ENCODE measurements around the gene CFAP410. TPM values are rescaled to one million over a fixed set of nuclear protein-coding genes. Genes with fewer than 3 reads are reported as not detected.

Gene CFAP410
- total RNA-seq, 3 donors from 2014 or later, result 22.0 to 33.0 (median 26.6) TPM

GRCh38 chr21:44337449-44337848, 1.7 kb downstream of the CFAP410 start:
- H3K4me3 ChIP-seq, result no peak overlapping the region
- TF ChIP-seq, protein P1, sequence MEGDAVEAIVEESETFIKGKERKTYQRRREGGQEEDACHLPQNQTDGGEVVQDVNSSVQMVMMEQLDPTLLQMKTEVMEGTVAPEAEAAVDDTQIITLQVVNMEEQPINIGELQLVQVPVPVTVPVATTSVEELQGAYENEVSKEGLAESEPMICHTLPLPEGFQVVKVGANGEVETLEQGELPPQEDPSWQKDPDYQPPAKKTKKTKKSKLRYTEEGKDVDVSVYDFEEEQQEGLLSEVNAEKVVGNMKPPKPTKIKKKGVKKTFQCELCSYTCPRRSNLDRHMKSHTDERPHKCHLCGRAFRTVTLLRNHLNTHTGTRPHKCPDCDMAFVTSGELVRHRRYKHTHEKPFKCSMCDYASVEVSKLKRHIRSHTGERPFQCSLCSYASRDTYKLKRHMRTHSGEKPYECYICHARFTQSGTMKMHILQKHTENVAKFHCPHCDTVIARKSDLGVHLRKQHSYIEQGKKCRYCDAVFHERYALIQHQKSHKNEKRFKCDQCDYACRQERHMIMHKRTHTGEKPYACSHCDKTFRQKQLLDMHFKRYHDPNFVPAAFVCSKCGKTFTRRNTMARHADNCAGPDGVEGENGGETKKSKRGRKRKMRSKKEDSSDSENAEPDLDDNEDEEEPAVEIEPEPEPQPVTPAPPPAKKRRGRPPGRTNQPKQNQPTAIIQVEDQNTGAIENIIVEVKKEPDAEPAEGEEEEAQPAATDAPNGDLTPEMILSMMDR (IDR thresholded peaks at IDR 0.05), result no peak
- no peaks in the 10 kb centered on the region for H3K36me3 ChIP-seq (ENCODE audit: low read depth)
- intact Hi-C loops (cut with DNase I, micrococcal nuclease), result no loop called here
- H3K4me1 ChIP-seq (ENCODE audit: low read depth), result peaks cover 12% of the 10 kb centered on the region
- H3K9me3 ChIP-seq, result no peaks in the 10 kb centered on the region
- ATAC-seq (no peak), DNase-seq (no peak)

DNA sequence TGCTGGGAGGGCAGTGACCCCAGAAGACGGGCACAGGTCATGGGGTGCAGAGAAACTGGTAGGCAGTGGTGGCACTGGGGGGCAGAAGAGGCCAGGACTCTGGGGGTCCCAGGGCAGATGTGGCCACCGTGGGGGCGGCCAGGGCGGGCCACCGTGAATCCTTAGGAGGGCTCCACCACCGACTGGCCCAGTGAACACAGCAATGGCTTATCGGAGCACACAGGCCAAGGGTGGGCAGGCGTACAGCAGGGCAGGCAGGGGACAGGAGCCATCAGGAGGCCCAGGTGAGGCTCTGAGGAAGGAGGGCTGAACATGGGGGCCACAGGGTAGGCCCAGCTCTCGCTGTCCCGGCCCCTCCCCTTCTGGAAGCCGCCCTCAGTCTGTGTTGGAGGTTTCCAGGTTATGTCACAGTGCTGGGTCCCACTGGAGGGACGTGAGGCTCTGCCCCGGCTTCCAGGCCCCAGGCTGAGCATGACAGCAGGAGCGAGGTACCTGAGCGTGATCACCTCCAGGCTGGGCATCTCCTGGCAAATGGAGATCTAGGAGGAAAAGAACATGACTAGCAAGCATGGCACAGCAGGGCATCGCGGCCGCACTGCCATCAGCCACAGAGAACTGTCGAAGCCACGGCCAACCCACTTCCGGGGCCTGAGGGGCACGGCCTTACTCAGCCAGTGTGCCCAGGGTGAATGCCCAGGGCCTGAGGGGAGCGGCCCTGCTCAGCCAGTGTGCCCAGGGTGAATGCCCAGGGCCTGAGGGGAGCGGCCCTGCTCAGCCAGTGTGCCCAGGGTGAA, 3.7 kb downstream of the CFAP410 start:
- no peaks in the 10 kb centered on the region for H3K36me3 ChIP-seq (ENCODE audit: low read depth)
- DNase-seq (no peak), ATAC-seq (no peak)
- no peaks in the 10 kb centered on the region for H3K9me3 ChIP-seq
- no peak overlapping the region for H3K4me3 ChIP-seq
- H3K4me1 ChIP-seq (ENCODE audit: low read depth), result peaks cover 12% of the 10 kb centered on the region
- intact Hi-C loops (cut with DNase I, micrococcal nuclease), result no loop called here
- TF ChIP-seq, protein P1 (IDR thresholded peaks at IDR 0.05), result no peak

DNA sequence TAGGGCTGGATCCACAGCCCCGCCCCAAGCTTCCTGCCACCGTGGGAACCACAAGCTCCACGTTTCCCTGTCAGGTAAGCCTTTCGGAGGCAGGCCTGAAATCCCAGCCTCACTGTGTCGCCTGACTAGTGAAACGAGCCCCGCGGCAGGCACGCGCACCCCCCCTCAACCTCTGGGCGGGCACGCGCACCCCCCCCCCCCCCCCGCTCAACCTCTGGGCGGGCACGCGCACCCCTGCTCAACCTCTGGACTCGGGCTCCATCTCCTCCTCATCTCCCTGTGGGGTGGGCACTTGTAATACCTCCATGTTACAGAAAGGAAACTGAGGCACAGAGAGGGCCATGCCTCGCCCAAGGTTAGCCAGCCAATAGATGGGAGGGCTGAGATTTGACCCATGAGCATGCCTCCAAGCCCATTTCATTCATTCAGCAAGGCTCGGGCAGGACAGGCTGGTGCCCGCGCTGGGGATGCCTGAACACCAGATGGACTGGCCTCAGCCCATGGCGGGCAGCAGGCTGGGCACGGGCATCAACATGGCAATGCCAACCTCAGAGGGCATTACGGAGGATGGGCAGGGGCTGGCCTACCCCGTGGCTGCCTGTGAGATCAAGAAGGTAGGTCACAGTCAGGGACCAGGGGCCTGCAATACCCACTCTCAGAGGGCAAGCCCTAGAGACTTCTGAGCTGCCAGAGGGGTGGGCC, 4.7 kb downstream of the CFAP410 start:
- H3K36me3 ChIP-seq (ENCODE audit: low read depth), result no peaks in the 10 kb centered on the region
- H3K4me3 ChIP-seq, result no peak overlapping the region
- intact Hi-C loops (cut with DNase I, micrococcal nuclease), result no loop called here
- no peak for DNase-seq
- H3K9me3 ChIP-seq, result no peaks in the 10 kb centered on the region
- ATAC-seq, result no peak
- H3K4me1 ChIP-seq (ENCODE audit: low read depth), result peaks cover 5% of the 10 kb centered on the region
- TF ChIP-seq, protein P1 (IDR thresholded peaks at IDR 0.05), result no peak

DNA sequence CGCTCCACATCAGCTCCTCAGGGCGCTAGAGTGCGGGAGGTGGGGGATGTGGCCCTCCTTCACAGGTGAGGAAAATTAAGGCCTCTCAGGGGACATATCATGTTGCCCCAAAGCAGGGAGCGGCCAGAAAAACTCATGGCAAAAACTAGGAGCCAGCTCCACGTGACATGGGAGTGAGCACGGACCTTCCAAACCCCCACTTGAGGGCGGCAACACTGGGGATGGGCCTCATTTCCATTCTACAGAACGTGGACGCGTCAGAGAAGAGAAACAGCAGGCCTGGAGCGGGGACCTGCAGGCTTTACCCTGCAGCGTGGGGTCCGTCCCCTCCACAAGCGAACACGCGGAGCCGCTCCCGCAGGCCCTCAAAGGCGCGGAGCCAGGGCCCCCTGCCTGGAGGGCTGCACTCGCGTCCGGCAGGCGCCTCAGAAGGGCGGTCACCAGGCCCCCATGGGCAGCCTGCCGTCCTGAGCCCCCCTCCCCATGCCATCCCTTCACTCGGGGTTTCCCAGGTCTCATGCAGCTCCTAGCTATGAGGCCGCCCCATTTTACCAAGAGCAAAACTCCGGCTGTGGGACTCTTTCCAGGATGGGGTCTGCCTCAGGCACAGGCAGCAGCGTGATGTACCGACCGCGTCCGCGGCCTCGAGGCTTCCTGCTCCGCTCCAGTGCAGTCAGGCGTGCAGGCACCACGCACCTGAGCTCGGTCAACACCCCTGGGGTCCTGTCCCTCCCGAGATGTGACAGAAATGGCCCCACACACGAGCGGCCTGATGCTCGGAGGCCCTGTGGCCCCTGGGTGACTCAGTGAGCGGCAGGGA, 5.5 kb downstream of the CFAP410 start:
- Histone ChIP-seq H3K9me3 (no peaks in the 10 kb centered on the region), H3K4me3 (no peak overlapping the region), H3K36me3 (ENCODE audit: low read depth) (no peaks in the 10 kb centered on the region), H3K4me1 (ENCODE audit: low read depth) (peaks cover 5% of the 10 kb centered on the region)
- TF ChIP-seq, protein P1 (IDR thresholded peaks at IDR 0.05), result no peak
- intact Hi-C loops (cut with DNase I, micrococcal nuclease), result no loop called here
- DNase-seq (no peak), ATAC-seq (no peak)

- Histone ChIP-seq H3K36me3 (ENCODE audit: low read depth) (no peaks in the 10 kb centered on the region), H3K9me3 (no peaks in the 10 kb centered on the region), H3K4me1 (ENCODE audit: low read depth) (peaks cover 5% of the 10 kb centered on the region), H3K4me3 (no peak overlapping the region)
- TF ChIP-seq, protein P1 (IDR thresholded peaks at IDR 0.05), result no peak
- DNase-seq (no peak), ATAC-seq (no peak)
- intact Hi-C loops (cut with DNase I, micrococcal nuclease), result no loop called here
Observed at GRCh38 chr21:44332965-44333364, 6.2 kb downstream of the CFAP410 start.

Data from mucosa of descending colon (tissue), 3 donors.